ENCODE data around the gene DNM3.
A peak's percentile ranks its signal among the peaks of the same experiment; 100 is the strongest.

Gene DNM3

GRCh38 chr1:171899838-171900237 is 58.5 kb downstream of the DNM3 start:
- Histone ChIP-seq H3K36me3 (ENCODE audit: control insufficient read depth in 2 of 2, insufficient read depth in 1 of 2, low read length in 2 of 2) (no peaks in the 10 kb centered on the region), H3K9me3 (ENCODE audit: control insufficient read depth, insufficient read depth, low read depth, low read length) (no peaks in the 10 kb centered on the region), H3K4me1 (ENCODE audit: control insufficient read depth, insufficient read depth, low read length) (no peaks in the 10 kb centered on the region), H3K27ac (ENCODE audit: extremely low read depth, low read depth, low read length) (no peak overlapping the region), H3K4me3 (ENCODE audit: low read depth, low read length) (no peak overlapping the region)
- ChIA-PET CTCF (no interaction called here), POLR2A (no interaction called here)
- no peak for TF ChIP-seq ZFP37 (tag by site-specific recombination; IDR thresholded peaks at IDR 0.05)
- no peak for TF ChIP-seq ZSCAN30 (tag by site-specific recombination; IDR thresholded peaks at IDR 0.05)
- TF ChIP-seq ZNF623 (tag by site-specific recombination; IDR thresholded peaks at IDR 0.05): no peak
- no peak for TF ChIP-seq ZNF548 (tag by site-specific recombination; IDR thresholded peaks at IDR 0.05)
- TF ChIP-seq ZNF558 (tag by site-specific recombination; IDR thresholded peaks at IDR 0.05): no peak
- no peak for TF ChIP-seq ZNF670 (tag by site-specific recombination; IDR thresholded peaks at IDR 0.05; ENCODE audit: low read depth)

GRCh38 chr1:171901245-171901644 is 59.9 kb downstream of the DNM3 start:
- CTCF ChIA-PET: no interaction called here
- TF ChIP-seq ZBTB6 (tag by site-specific recombination; IDR thresholded peaks at IDR 0.05) (no peak), ZFHX2 (tag by site-specific recombination; conservative IDR thresholded peaks at IDR 0.05) (0 out of 2 replicates have a peak, but pooled peaks have one; percentile 11)
- Histone ChIP-seq H3K4me1 (ENCODE audit: control insufficient read depth, insufficient read depth, low read length) (no peaks in the 10 kb centered on the region), H3K27ac (ENCODE audit: extremely low read depth, low read depth, low read length) (no peak overlapping the region), H3K36me3 (ENCODE audit: control insufficient read depth in 2 of 2, insufficient read depth in 1 of 2, low read length in 2 of 2) (no peaks in the 10 kb centered on the region), H3K9me3 (ENCODE audit: control insufficient read depth, insufficient read depth, low read depth, low read length) (no peaks in the 10 kb centered on the region), H3K4me3 (ENCODE audit: low read depth, low read length) (no peak overlapping the region)
- POLR2A ChIA-PET: interaction anchor here (0.8 to 1.5 kb wide), 2 partner anchors 59 to 458 kb away, joined by 3 to 4 read pairs; partner anchors contain the start of gene DNM3

- H3K36me3 ChIP-seq (ENCODE audit: control insufficient read depth in 2 of 2, insufficient read depth in 1 of 2, low read length in 2 of 2): no peaks in the 10 kb centered on the region
- POLR2A ChIA-PET: no interaction called here
- no peak overlapping the region for H3K27ac ChIP-seq (ENCODE audit: extremely low read depth, low read depth, low read length)
- CTCF ChIA-PET: no interaction called here
- H3K4me1 ChIP-seq (ENCODE audit: control insufficient read depth, insufficient read depth, low read length): no peaks in the 10 kb centered on the region
- H3K9me3 ChIP-seq (ENCODE audit: control insufficient read depth, insufficient read depth, low read depth, low read length): no peaks in the 10 kb centered on the region
- TF ChIP-seq ZNF354C (tag by site-specific recombination; IDR thresholded peaks at IDR 0.05; ENCODE audit: borderline replicate concordance, low read depth) (no peak), ZNF223 (tag by site-specific recombination; IDR thresholded peaks at IDR 0.05) (no peak), ZNF560 (tag by site-specific recombination; IDR thresholded peaks at IDR 0.05; ENCODE audit: borderline replicate concordance) (no peak), ZNF292 (tag by site-specific recombination; IDR thresholded peaks at IDR 0.05; ENCODE audit: borderline replicate concordance, low read depth) (no peak), ZNF280C (tag by site-specific recombination; IDR thresholded peaks at IDR 0.05) (no peak)
- H3K4me3 ChIP-seq (ENCODE audit: low read depth, low read length): no peak overlapping the region
Observed at GRCh38 chr1:171902527-171902926, 61.2 kb downstream of the DNM3 start.

GRCh38 chr1:171904778-171905450 is 63.6 kb downstream of the DNM3 start:
- Histone ChIP-seq H3K36me3 (ENCODE audit: control insufficient read depth in 2 of 2, insufficient read depth in 1 of 2, low read length in 2 of 2) (no peaks in the 10 kb centered on the region), H3K4me1 (ENCODE audit: control insufficient read depth, insufficient read depth, low read length) (no peaks in the 10 kb centered on the region), H3K4me3 (ENCODE audit: low read depth, low read length) (no peak overlapping the region), H3K27ac (ENCODE audit: extremely low read depth, low read depth, low read length) (no peak overlapping the region), H3K9me3 (ENCODE audit: control insufficient read depth, insufficient read depth, low read depth, low read length) (no peaks in the 10 kb centered on the region)
- CTCF ChIA-PET: interaction anchor here (0.6 to 1.5 kb wide), 2 partner anchors 104 to 512 kb away, joined by 3 to 4 read pairs; no protein-coding TSS in a partner anchor
- POLR2A ChIA-PET: no interaction called here
- TF ChIP-seq ZNF23 (tag by site-specific recombination; IDR thresholded peaks at IDR 0.05; ENCODE audit: borderline replicate concordance) (no peak), ZNF140 (tag by site-specific recombination; IDR thresholded peaks at IDR 0.05) (no peak), ZNF600 (tag by site-specific recombination; IDR thresholded peaks at IDR 0.05) (no peak), ZSCAN30 (tag by site-specific recombination; IDR thresholded peaks at IDR 0.05) (no peak), KLF7 (tag by site-specific recombination; IDR thresholded peaks at IDR 0.05; ENCODE audit: borderline replicate concordance) (no peak), ZSCAN4 (tag by site-specific recombination; IDR thresholded peaks at IDR 0.05) (no peak), ZNF585B (tag by site-specific recombination; IDR thresholded peaks at IDR 0.05) (no peak), ZNF449 (tag by site-specific recombination; IDR thresholded peaks at IDR 0.05) (no peak), RBAK (tag by site-specific recombination; IDR thresholded peaks at IDR 0.05) (no peak), KLF16 (tag by site-specific recombination; IDR thresholded peaks at IDR 0.05) (no peak), ZNF416 (tag by site-specific recombination; IDR thresholded peaks at IDR 0.05) (no peak), ZNF558 (tag by site-specific recombination; IDR thresholded peaks at IDR 0.05) (no peak)
